Activated naive CD4-positive, alpha-beta T cell treated with anti-CD3 and anti-CD28 coated beads, Interleukin-2, amount 10 ng/mL, durations not matched to agents 7 days and 5 days (primary cell): ENCODE data around the gene ZBED4.
A peak's percentile ranks its signal among the peaks of the same experiment; 100 is the strongest.

ENCODE experiments used
- CTCF ChIA-PET: fragments of 350-600 bp; sonication (Branson Sonifier 250); formaldehyde crosslinking; loops from one replicate; lab custom pipeline; 2021; ENCODE audit warnings: antibody characterized with exemption; lab: Charles Lee
- DNase-seq: peaks from one replicate; pipeline ENCODE4 v3.0.0-alpha.2; 2020
- H3K27ac Mint-ChIP-seq: one replicate; pipeline ENCODE4 v1.8.0; 2021; ENCODE audit warnings: mild to moderate bottlenecking, moderate library complexity, mixed read lengths
- H3K27me3 Mint-ChIP-seq: one replicate; pipeline ENCODE4 v1.8.0; 2021; ENCODE audit warnings: mild to moderate bottlenecking, mixed read lengths
- H3K36me3 Mint-ChIP-seq: one replicate; pipeline ENCODE4 v1.8.0; 2021; ENCODE audit warnings: mixed read lengths
- H3K4me1 Mint-ChIP-seq: one replicate; pipeline ENCODE4 v1.8.0; 2021; ENCODE audit warnings: mixed read lengths
- H3K4me3 Mint-ChIP-seq: one replicate; pipeline ENCODE4 v1.8.0; 2021; ENCODE audit warnings: mild to moderate bottlenecking, moderate library complexity, mixed read lengths
- H3K9me3 Mint-ChIP-seq: one replicate; pipeline ENCODE4 v1.8.0; 2021; ENCODE audit warnings: mixed read lengths

Gene ZBED4

GRCh38 chr22:49855251-49855911 is 1.7 kb downstream of the ZBED4 start:
- Mint-ChIP-seq H3K4me3 (peak overlapping the region; percentile 97), H3K36me3 (peaks cover 15% of the 10 kb centered on the region), H3K4me1 (peaks cover 55% of the 10 kb centered on the region), H3K9me3 (no peaks in the 10 kb centered on the region), H3K27ac (peak overlapping the region; percentile 96), H3K27me3 (peaks cover 14% of the 10 kb centered on the region)
- CTCF ChIA-PET: interaction anchor here (1.4 to 2.2 kb wide), 2 partner anchors 70 to 88 kb away, joined by 4 to 8 read pairs; no protein-coding TSS in a partner anchor
- DNase-seq: no peak

- H3K4me3 Mint-ChIP-seq: peak overlapping the region; percentile 97
- no peaks in the 10 kb centered on the region for H3K9me3 Mint-ChIP-seq
- CTCF ChIA-PET: interaction anchor here (1.4 to 2.2 kb wide), 2 partner anchors 69 to 89 kb away, joined by 4 to 8 read pairs; no protein-coding TSS in a partner anchor
- peaks cover 15% of the 10 kb centered on the region for H3K36me3 Mint-ChIP-seq
- no peak overlapping the region for H3K27ac Mint-ChIP-seq
- DNase-seq: no peak
- H3K27me3 Mint-ChIP-seq: peaks cover 6% of the 10 kb centered on the region
- H3K4me1 Mint-ChIP-seq: peaks cover 49% of the 10 kb centered on the region
These were observed 2.7 kb downstream of the ZBED4 start for GRCh38 chr22:49856343-49856742.

DNA sequence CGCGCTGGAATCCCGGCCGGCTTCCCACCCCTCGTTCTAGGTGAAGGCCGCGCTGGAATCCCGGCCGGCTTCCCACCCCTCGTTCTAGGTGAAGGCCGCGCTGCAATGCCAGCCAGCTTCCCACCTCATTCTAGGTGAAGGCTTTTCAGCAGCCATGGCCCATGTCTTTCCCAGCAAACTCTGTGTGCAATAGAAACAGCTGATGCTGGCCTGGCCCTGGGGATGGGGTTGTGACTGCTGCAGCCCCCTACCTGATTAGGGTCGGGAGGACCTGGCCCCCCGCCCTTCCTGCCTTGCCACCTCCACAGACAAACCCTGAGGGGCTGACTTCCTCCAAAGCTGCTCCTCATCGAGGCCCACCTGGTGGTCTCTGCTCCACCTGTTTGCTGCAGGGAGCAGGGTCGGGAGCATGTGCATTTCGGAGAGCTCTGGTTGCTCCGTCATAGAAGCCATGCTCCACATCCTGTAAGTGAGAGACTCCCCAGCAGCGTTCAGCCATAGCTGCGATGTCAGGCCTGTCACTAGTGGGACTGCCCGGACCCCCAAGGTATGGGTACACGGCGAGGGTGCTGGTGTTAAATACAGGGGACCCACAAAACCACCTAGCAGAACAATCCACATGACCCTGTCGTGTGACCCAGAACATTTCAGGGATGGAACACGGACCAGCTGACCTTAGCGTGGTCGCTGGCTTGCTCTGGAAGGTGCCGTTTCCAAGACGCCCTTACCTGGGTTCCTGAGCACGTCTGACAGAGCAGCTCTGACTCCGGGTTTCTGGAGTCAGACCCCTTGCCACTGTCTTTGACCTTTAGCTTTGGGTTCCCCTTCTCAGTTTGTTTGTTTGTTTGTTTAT is 3.3 kb downstream of the ZBED4 start:
- CTCF ChIA-PET: no interaction called here
- no peak for DNase-seq
- H3K4me3 Mint-ChIP-seq: no peak overlapping the region
- no peaks in the 10 kb centered on the region for H3K9me3 Mint-ChIP-seq
- peaks cover 45% of the 10 kb centered on the region for H3K4me1 Mint-ChIP-seq
- H3K27ac Mint-ChIP-seq: no peak overlapping the region
- peaks cover 13% of the 10 kb centered on the region for H3K36me3 Mint-ChIP-seq
- no peaks in the 10 kb centered on the region for H3K27me3 Mint-ChIP-seq

- H3K4me1 Mint-ChIP-seq: peaks cover 48% of the 10 kb centered on the region
- no peaks in the 10 kb centered on the region for H3K9me3 Mint-ChIP-seq
- H3K36me3 Mint-ChIP-seq: peaks cover 15% of the 10 kb centered on the region
- no peak overlapping the region for H3K27ac Mint-ChIP-seq
- H3K4me3 Mint-ChIP-seq: no peak overlapping the region
- DNase-seq: no peak
- CTCF ChIA-PET: interaction anchor here (1.3 kb wide), 1 partner anchor 16 kb away, joined by 4 read pairs; no protein-coding TSS in a partner anchor
- H3K27me3 Mint-ChIP-seq: no peaks in the 10 kb centered on the region
These were observed 5.2 kb downstream of the ZBED4 start for GRCh38 chr22:49858827-49859226.

- CTCF ChIA-PET: interaction anchor here (1.1 to 1.8 kb wide), 2 partner anchors 94 to 168 kb away, joined by 3 to 4 read pairs; no protein-coding TSS in a partner anchor
These were observed 8.2 kb downstream of the ZBED4 start for GRCh38 chr22:49861642-49862495.

DNA sequence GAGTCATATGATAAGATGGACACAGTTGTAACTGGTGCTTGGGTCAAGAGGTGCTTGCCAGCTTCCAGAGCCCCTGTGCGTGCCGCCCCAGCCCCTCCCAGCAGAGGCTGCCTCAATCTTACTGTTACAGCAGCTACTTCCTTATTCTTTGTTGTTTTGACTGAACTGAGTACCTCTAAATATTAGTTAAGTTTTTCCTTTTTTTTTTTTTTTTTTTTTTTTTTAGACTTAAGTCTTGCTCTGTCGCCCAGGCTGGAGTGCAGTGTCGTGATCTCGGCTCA is 8.8 kb downstream of the ZBED4 start:
- H3K27ac Mint-ChIP-seq: peak overlapping the region; percentile 57
- H3K4me1 Mint-ChIP-seq: peaks cover 51% of the 10 kb centered on the region
- DNase-seq: no peak
- CTCF ChIA-PET: interaction anchor here (1.8 kb wide), 1 partner anchor 95 kb away, joined by 4 read pairs; no protein-coding TSS in a partner anchor
- H3K36me3 Mint-ChIP-seq: peaks cover 34% of the 10 kb centered on the region
- H3K9me3 Mint-ChIP-seq: peaks cover 22% of the 10 kb centered on the region
- H3K27me3 Mint-ChIP-seq: no peaks in the 10 kb centered on the region
- H3K4me3 Mint-ChIP-seq: no peak overlapping the region

More at GRCh38 chr22:49861642-49862495, 8.2 kb downstream of the ZBED4 start:
- H3K4me1 Mint-ChIP-seq: peaks cover 47% of the 10 kb centered on the region
- H3K27me3 Mint-ChIP-seq: no peaks in the 10 kb centered on the region
- peak overlapping the region; percentile 57 for H3K27ac Mint-ChIP-seq
- H3K36me3 Mint-ChIP-seq: peaks cover 28% of the 10 kb centered on the region
- peaks cover 17% of the 10 kb centered on the region for H3K9me3 Mint-ChIP-seq
- DNase-seq: no peak
- no peak overlapping the region for H3K4me3 Mint-ChIP-seq

DNA sequence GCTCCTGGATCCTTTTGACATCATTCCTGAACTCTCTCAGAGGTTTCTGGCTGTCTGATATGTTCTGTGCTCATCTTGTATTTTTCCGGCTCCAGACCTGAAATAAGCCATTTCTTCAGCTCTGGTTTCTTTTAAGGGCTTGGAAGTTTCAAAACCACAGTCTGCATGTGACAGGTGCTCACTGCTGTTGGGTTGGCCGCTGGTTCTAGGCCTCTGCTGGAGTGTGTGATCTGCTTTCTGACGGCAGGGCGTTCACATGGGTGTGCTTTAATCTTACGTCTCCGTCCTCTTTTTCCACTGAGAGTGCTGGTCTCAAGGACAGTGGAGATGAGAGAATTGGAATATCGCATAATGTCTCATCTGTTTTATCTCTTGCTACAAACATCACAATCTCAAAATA is 10.3 kb downstream of the ZBED4 start:
- H3K9me3 Mint-ChIP-seq: peaks cover 28% of the 10 kb centered on the region
- H3K36me3 Mint-ChIP-seq: peaks cover 44% of the 10 kb centered on the region
- peaks cover 57% of the 10 kb centered on the region for H3K4me1 Mint-ChIP-seq
- peak; percentile 44 for DNase-seq
- no peak overlapping the region for H3K4me3 Mint-ChIP-seq
- CTCF ChIA-PET: no interaction called here
- H3K27ac Mint-ChIP-seq: peak overlapping the region; percentile 6
- no peaks in the 10 kb centered on the region for H3K27me3 Mint-ChIP-seq

DNA sequence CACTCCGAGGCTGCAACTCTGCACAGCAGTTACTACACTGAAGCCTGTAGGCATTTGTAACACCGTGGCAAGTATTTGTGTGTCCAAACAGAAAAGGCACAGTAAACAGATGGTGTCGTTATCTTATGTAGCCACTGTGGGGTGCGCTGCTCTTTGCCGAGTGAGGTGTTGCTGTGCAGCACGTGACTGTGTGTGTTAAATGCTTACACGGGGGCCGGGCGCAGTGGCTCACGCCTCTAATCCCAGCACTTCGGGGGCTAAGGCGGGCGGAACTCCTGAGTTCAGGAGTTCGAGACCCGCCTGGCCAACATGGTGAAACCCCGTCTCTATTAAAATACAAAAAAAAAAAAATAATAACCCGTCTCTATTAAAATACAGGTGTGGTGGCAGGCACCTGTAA is 11.5 kb downstream of the ZBED4 start:
- Mint-ChIP-seq H3K27ac (no peak overlapping the region), H3K4me1 (peaks cover 67% of the 10 kb centered on the region), H3K27me3 (no peaks in the 10 kb centered on the region), H3K4me3 (no peak overlapping the region), H3K36me3 (peaks cover 52% of the 10 kb centered on the region), H3K9me3 (peaks cover 40% of the 10 kb centered on the region)
- CTCF ChIA-PET: no interaction called here
- no peak for DNase-seq

DNA sequence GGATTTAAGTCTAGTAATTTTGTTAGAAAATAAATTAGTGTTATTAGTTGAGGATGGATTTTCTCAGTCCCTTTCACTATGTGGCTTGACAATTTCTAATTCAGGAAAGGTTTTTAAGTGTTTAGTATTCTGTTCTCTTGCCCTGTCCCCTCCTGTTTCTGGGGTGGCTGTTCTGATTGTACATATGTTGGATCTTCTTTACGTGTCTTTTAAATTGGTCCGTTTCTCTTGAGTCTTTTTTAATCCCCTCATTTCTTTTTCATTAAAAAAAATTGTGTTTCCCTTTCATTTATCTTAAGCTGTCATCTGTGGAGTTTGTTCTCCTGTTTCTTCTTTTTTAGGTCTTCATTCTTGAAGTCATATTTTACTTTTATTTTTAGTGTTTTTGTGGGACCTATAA is 12.5 kb downstream of the ZBED4 start:
- H3K27ac Mint-ChIP-seq: peak overlapping the region; percentile 60
- H3K36me3 Mint-ChIP-seq: peaks cover 58% of the 10 kb centered on the region

GRCh38 chr22:49866646-49867045 is 13.0 kb downstream of the ZBED4 start:
- CTCF ChIA-PET: no interaction called here
- H3K36me3 Mint-ChIP-seq: peaks cover 58% of the 10 kb centered on the region
- H3K4me1 Mint-ChIP-seq: peaks cover 69% of the 10 kb centered on the region

More for the DNA sequence above, 12.5 kb downstream of the ZBED4 start:
- DNase-seq: no peak
- CTCF ChIA-PET: no interaction called here
- H3K27me3 Mint-ChIP-seq: no peaks in the 10 kb centered on the region
- H3K4me3 Mint-ChIP-seq: no peak overlapping the region
- H3K4me1 Mint-ChIP-seq: peaks cover 70% of the 10 kb centered on the region
- peaks cover 45% of the 10 kb centered on the region for H3K9me3 Mint-ChIP-seq

DNA sequence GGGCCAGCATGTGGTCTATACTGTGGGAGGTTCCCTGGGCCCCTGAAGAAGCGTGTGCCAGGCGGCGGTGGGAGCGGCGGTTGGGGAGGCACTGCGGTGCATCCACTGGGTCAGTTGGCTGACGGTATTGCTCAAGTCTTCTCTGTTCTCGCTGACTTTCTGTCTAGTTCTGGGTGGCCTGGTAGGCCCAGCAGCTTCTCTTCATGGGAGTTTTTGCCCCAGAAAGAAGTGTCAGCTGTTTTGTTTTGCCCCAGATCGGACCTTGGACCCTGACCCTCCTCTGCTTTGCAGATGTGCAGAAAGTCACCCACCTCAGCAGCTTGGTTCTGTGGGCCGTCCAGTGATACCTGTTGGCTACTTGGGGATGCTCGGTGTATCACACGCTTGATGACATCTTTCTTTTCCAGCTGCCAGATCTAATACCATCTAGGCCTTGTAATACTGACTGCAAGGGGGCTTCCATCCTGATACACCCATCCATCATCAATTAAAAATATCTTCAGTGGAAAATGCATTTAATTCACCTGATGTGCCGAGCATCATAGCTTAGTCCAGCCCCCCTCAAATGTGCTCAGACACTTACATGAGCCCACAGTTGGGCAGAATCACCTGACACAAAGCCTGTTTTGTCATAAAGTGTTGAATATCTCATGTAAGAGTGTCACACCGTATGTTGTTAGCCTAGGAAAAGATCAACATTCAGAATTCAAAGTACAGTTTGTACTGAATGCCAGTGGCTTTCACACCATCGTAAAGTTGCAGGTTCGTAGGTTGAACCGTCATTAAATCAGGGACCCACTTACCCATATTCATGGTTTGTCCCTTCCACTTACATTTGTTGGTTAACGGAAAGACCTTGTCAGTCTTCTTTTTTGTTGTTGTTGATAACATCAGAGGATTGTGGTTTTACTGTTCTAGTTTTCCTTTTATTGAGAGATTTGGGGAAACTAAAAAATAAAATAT is 13.9 kb downstream of the ZBED4 start:
- H3K9me3 Mint-ChIP-seq: peaks cover 45% of the 10 kb centered on the region
- H3K36me3 Mint-ChIP-seq: peaks cover 58% of the 10 kb centered on the region
- H3K4me1 Mint-ChIP-seq: peaks cover 68% of the 10 kb centered on the region
- H3K27ac Mint-ChIP-seq: peak overlapping the region; percentile 69
- CTCF ChIA-PET: interaction anchor here (1.0 kb wide), 1 partner anchor 101 kb away, joined by 4 read pairs; no protein-coding TSS in a partner anchor
- H3K27me3 Mint-ChIP-seq: no peaks in the 10 kb centered on the region
- DNase-seq: no peak
- no peak overlapping the region for H3K4me3 Mint-ChIP-seq

More at GRCh38 chr22:49866646-49867045, 13.0 kb downstream of the ZBED4 start:
- no peaks in the 10 kb centered on the region for H3K27me3 Mint-ChIP-seq
- H3K27ac Mint-ChIP-seq: no peak overlapping the region
- H3K9me3 Mint-ChIP-seq: peaks cover 45% of the 10 kb centered on the region
- no peak for DNase-seq
- no peak overlapping the region for H3K4me3 Mint-ChIP-seq

DNA sequence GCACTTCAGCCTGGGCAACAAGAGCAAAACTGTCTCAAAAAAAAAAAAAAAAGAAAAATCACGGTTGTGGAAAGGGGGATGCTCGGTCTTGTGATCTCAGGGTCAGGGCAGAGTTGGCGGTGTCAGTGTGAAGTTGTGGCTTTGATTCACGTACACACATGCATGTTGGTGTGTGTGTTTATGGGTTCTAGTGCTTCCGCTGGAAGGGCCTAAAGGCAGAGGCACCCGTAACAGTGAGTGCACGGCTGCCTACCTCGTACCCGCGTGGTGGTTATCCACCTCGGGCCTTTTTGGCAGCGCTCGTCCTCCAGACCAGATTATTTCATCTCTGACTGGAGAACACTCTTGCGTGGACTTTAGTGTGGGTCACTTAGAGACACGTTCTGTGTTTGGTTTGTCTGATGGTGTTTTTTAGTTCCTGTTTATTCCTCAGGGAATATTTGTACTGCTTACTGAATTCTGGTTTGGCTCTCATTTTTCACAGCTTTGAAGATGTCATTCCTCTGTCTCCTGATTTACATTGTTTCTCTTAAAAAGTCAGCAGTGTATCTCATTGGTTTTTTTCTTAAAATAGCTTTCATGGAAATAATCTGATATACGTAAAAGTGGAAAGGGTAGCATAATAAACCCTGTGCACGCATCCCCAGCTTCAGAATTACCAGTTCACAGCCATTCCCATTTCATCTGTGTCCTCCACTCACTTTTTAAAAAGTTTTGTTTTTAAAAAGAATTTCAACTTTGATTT is 15.6 kb downstream of the ZBED4 start:
- Mint-ChIP-seq H3K9me3 (peaks cover 45% of the 10 kb centered on the region), H3K27ac (no peak overlapping the region), H3K27me3 (no peaks in the 10 kb centered on the region), H3K36me3 (peaks cover 67% of the 10 kb centered on the region), H3K4me3 (no peak overlapping the region), H3K4me1 (peaks cover 58% of the 10 kb centered on the region)
- CTCF ChIA-PET: no interaction called here
- DNase-seq: no peak
